ENCODE data around the gene PRR4. TPM values are rescaled to one million over a fixed set of nuclear protein-coding genes. Genes with fewer than 3 reads are reported as not detected.

Gene PRR4
- total RNA-seq, 1 donor from 2014 or later: 2.2 TPM

- H3K9ac ChIP-seq (ENCODE audit: low read length): no peak within 1 kb of the TSS
- no peaks in the 10 kb centered on the region for H3K27me3 Mint-ChIP-seq (ENCODE audit: low read depth, unreplicated experiment)
- H3K4me3 Mint-ChIP-seq (ENCODE audit: unreplicated experiment): no peak within 1 kb of the TSS
- H2AFZ ChIP-seq (ENCODE audit: low read depth, low read length): no peak within 1 kb of the TSS
- no peaks in the 10 kb centered on the region for H3K9me3 Mint-ChIP-seq (ENCODE audit: unreplicated experiment)
- no peaks in the 10 kb centered on the region for H3K36me3 ChIP-seq (ENCODE audit: insufficient read depth, low read length)
- no peaks in the 10 kb centered on the region for H3K4me1 Mint-ChIP-seq (ENCODE audit: low read depth, unreplicated experiment)
- no peak within 1 kb of the TSS for H3K27ac ChIP-seq (ENCODE audit: low read depth, low read length)
- H3K79me2 ChIP-seq (ENCODE audit: insufficient read depth, low read length): no peaks in the 10 kb centered on the region
- no peak within 1 kb of the TSS for H3K27ac Mint-ChIP-seq (ENCODE audit: unreplicated experiment)
- no peak within 1 kb of the TSS for H3K4me2 ChIP-seq (ENCODE audit: low read length)
- no peak for TF ChIP-seq EZH2 (IDR thresholded peaks at IDR 0.05; ENCODE audit: insufficient read depth, low read length)
- TF ChIP-seq CTCF (IDR thresholded peaks at IDR 0.05; ENCODE audit: insufficient read depth, low read depth, low read length): no peak
- FAIRE-seq (no peak), DNase-seq (ENCODE audit: low read depth) (no peak)
- H3K4me1 ChIP-seq (ENCODE audit: insufficient read depth, low read length): no peaks in the 10 kb centered on the region
- no peaks in the 10 kb centered on the region for H4K20me1 ChIP-seq (ENCODE audit: insufficient read depth, low read length)
- H3K9me3 ChIP-seq (ENCODE audit: insufficient read depth, low read depth, low read length): no peaks in the 10 kb centered on the region
- no peak within 1 kb of the TSS for H3K4me3 ChIP-seq (ENCODE audit: insufficient read depth, low read depth, low read length)
- H3K27me3 ChIP-seq (ENCODE audit: insufficient read depth, low read length): peaks cover 2% of the 10 kb centered on the region
- no peaks in the 10 kb centered on the region for H3K36me3 Mint-ChIP-seq (ENCODE audit: low read depth, unreplicated experiment)
Observed at GRCh38 chr12:10802587-10802986, 46.7 kb downstream of the PRR4 start, which contains the start of gene TAS2R7. Gene TAS2R7, minus strand, starts transcription at chr12:10802627. Its CDS starts 57 bp downstream, at chr12:10802570.

GRCh38 chr12:10801741-10802140, 47.5 kb downstream of the PRR4 start:
- no peaks in the 10 kb centered on the region for H4K20me1 ChIP-seq (ENCODE audit: insufficient read depth, low read length)
- no peak overlapping the region for H3K4me2 ChIP-seq (ENCODE audit: low read length)
- H3K4me3 ChIP-seq (ENCODE audit: insufficient read depth, low read depth, low read length): no peak overlapping the region
- FAIRE-seq (no peak), DNase-seq (ENCODE audit: low read depth) (no peak)
- Mint-ChIP-seq H3K36me3 (ENCODE audit: low read depth, unreplicated experiment) (no peaks in the 10 kb centered on the region), H3K4me1 (ENCODE audit: low read depth, unreplicated experiment) (no peaks in the 10 kb centered on the region), H3K4me3 (ENCODE audit: unreplicated experiment) (no peak overlapping the region), H3K9me3 (ENCODE audit: unreplicated experiment) (no peaks in the 10 kb centered on the region), H3K27ac (ENCODE audit: unreplicated experiment) (no peak overlapping the region), H3K27me3 (ENCODE audit: low read depth, unreplicated experiment) (no peaks in the 10 kb centered on the region)
- H2AFZ ChIP-seq (ENCODE audit: low read depth, low read length): no peak overlapping the region
- H3K9ac ChIP-seq (ENCODE audit: low read length): no peak overlapping the region
- H3K4me1 ChIP-seq (ENCODE audit: insufficient read depth, low read length): no peaks in the 10 kb centered on the region
- TF ChIP-seq CTCF (IDR thresholded peaks at IDR 0.05; ENCODE audit: insufficient read depth, low read depth, low read length) (no peak), EZH2 (IDR thresholded peaks at IDR 0.05; ENCODE audit: insufficient read depth, low read length) (no peak)
- H3K27me3 ChIP-seq (ENCODE audit: insufficient read depth, low read length): peaks cover 2% of the 10 kb centered on the region
- no peaks in the 10 kb centered on the region for H3K36me3 ChIP-seq (ENCODE audit: insufficient read depth, low read length)
- H3K9me3 ChIP-seq (ENCODE audit: insufficient read depth, low read depth, low read length): no peaks in the 10 kb centered on the region
- H3K79me2 ChIP-seq (ENCODE audit: insufficient read depth, low read length): no peaks in the 10 kb centered on the region
- no peak overlapping the region for H3K27ac ChIP-seq (ENCODE audit: low read depth, low read length)

Other genes with a start within 250 kb of the PRR4 start
- gene MAGOHB, start 235.9 kb downstream of the PRR4 start, total RNA-seq: 30.5 and 36.3 TPM in 2 replicates
- gene STYK1, start 175.4 kb downstream of the PRR4 start, total RNA-seq: 1.6 and 2.9 TPM in 2 replicates
- gene YBX3, start 126.2 kb downstream of the PRR4 start, total RNA-seq: 452 and 527 TPM in 2 replicates
- not detected in 2 replicates for gene TAS2R7, start 46.8 kb downstream of the PRR4 start, total RNA-seq
- gene TAS2R8, start 42.2 kb downstream of the PRR4 start, total RNA-seq: not detected in 2 replicates
- gene TAS2R9, start 39.3 kb downstream of the PRR4 start, total RNA-seq: not detected in 2 replicates
- 0.27 and 0.29 TPM in 2 replicates for gene TAS2R10, start 23.1 kb downstream of the PRR4 start, total RNA-seq
- gene PRH1, start 34.8 kb upstream of the PRR4 start, total RNA-seq: 7.9 and 10.6 TPM in 2 replicates
- gene TAS2R13, start 60.1 kb upstream of the PRR4 start, total RNA-seq: 0.34 and 0.43 TPM in 2 replicates
- gene PRH2, start 79.8 kb upstream of the PRR4 start, total RNA-seq: not detected in 2 replicates
- 1.7 and 2.0 TPM in 2 replicates for gene TAS2R14, start 89.8 kb upstream of the PRR4 start, total RNA-seq
- gene TAS2R50, start 137.4 kb upstream of the PRR4 start, total RNA-seq: 0.60 and 1.2 TPM in 2 replicates
- 0.57 and 0.99 TPM in 2 replicates for gene TAS2R20, start 148.8 kb upstream of the PRR4 start, total RNA-seq
- gene TAS2R19, start 173.1 kb upstream of the PRR4 start, total RNA-seq: 2.2 and 3.1 TPM in 2 replicates
- gene TAS2R31, start 181.9 kb upstream of the PRR4 start, total RNA-seq: 2.2 TPM in 2 replicates
- 0.57 and 0.96 TPM in 2 replicates for gene TAS2R46, start 212.8 kb upstream of the PRR4 start, total RNA-seq
- gene TAS2R43, start 242.8 kb upstream of the PRR4 start, total RNA-seq: 0.52 and 0.58 TPM in 2 replicates

Measured in astrocyte (in vitro differentiated cells and primary cell).